IMR-90 (cell line): ENCODE data around the gene ACTR2. TPM values are rescaled to one million over a fixed set of nuclear protein-coding genes. Genes with fewer than 3 reads are reported as not detected.

ENCODE experiments used
- ATAC-seq: fragments of 200-7000 bp; cut with Tn5 transposase; 2 replicates; pipeline ENCODE4 v1.9.1; 2020; ENCODE audit warnings: low read depth, mild to moderate bottlenecking, moderate library complexity
- BruUV-seq: library from RNA; stranded (reverse); fragments of 400-500 nt; replicated peaks from 2 replicates; lab custom pipeline; 2021; lab: Mats Ljungman, UMichigan
- CTCF ChIA-PET: fragments of 300-600 bp; formaldehyde crosslinking; extraction: SDS; loops from one replicate; lab custom pipeline; 2021; ENCODE audit warnings: antibody characterized with exemption; lab: Yijun Ruan, JAX
- POLR2A ChIA-PET: fragments of 300-600 bp; sonication (Branson Sonifier 250); formaldehyde crosslinking; loops from one replicate; lab custom pipeline; 2022; ENCODE audit warnings: antibody characterized with exemption; ENCODE audit not compliant: unreplicated experiment; lab: Charles Lee
- DNase-seq: peaks from one replicate; pipeline ENCODE4 v3.0.0; 2013
- H2AFZ ChIP-seq: replicated peaks from 2 replicates; pipeline ENCODE3; 2013; ENCODE audit warnings: low read length, mild to moderate bottlenecking; ENCODE audit not compliant: poor library complexity
- H2AK5ac ChIP-seq: 2 replicates; pipeline ENCODE4 v1.6.1; 2013; ENCODE audit warnings: low read depth, low read length, inconsistent platforms
- H2AK9ac ChIP-seq: replicated peaks from 2 replicates; pipeline ENCODE3; 2013; ENCODE audit warnings: mild to moderate bottlenecking, low read depth, low read length, moderate library complexity; ENCODE audit not compliant: poor library complexity
- H2BK120ac ChIP-seq: 2 replicates; pipeline ENCODE4 v1.6.1; 2013; ENCODE audit warnings: low read depth, low read length, inconsistent platforms
- H2BK15ac ChIP-seq: 3 replicates; pipeline ENCODE4 v1.6.1; 2013; ENCODE audit warnings: low read depth, low read length, inconsistent platforms
- H2BK20ac ChIP-seq: 2 replicates; pipeline ENCODE4 v1.6.1; 2013; ENCODE audit warnings: low read depth, mild to moderate bottlenecking, inconsistent platforms, low read length, moderate library complexity
- H2BK5ac ChIP-seq: 2 replicates; pipeline ENCODE4 v1.6.1; 2013; ENCODE audit warnings: mild to moderate bottlenecking, low read depth, low read length, inconsistent platforms; ENCODE audit not compliant: poor library complexity, severe bottlenecking
- H3K14ac ChIP-seq: replicated peaks from 2 replicates; pipeline ENCODE4 v1.6.1; 2013; ENCODE audit warnings: low read depth, low read length, inconsistent platforms
- H3K18ac ChIP-seq: 2 replicates; pipeline ENCODE4 v1.6.1; 2013; ENCODE audit warnings: low read depth, low read length, control low read depth
- H3K23ac ChIP-seq: 2 replicates; pipeline ENCODE4 v1.6.1; 2013; ENCODE audit warnings: low read depth, low read length, inconsistent platforms
- H3K27ac ChIP-seq: 2 replicates; pipeline ENCODE4 v1.5.1; 2013; ENCODE audit warnings: mild to moderate bottlenecking, control low read depth, low read length; ENCODE audit not compliant: insufficient read depth
- H3K27me3 ChIP-seq: 2 replicates; pipeline ENCODE4 v1.6.1; 2013; ENCODE audit warnings: low read length; ENCODE audit not compliant: control insufficient read depth, insufficient read depth
- H3K36me3 ChIP-seq: 2 replicates; pipeline ENCODE4 v1.6.1; 2013; ENCODE audit warnings: low read length, mixed read lengths; ENCODE audit not compliant: control insufficient read depth, insufficient read depth
- H3K4ac ChIP-seq: 2 replicates; pipeline ENCODE4 v1.6.1; 2013; ENCODE audit warnings: low read depth, low read length, inconsistent platforms
- H3K4me1 ChIP-seq: 2 replicates; pipeline ENCODE4 v1.6.1; 2013; ENCODE audit warnings: low read length, mixed read lengths; ENCODE audit not compliant: control insufficient read depth, insufficient read depth
- H3K4me2 ChIP-seq: 2 replicates; pipeline ENCODE4 v1.6.1; 2013; ENCODE audit warnings: low read depth, mild to moderate bottlenecking, control low read depth, low read length, moderate library complexity
- H3K4me3 ChIP-seq: 2 replicates; pipeline ENCODE4 v1.5.1; 2013; ENCODE audit warnings: low read depth, mild to moderate bottlenecking, control low read depth, low read length, moderate library complexity; ENCODE audit not compliant: insufficient read depth
- H3K56ac ChIP-seq: 2 replicates; pipeline ENCODE4 v1.6.1; 2013; ENCODE audit warnings: low read length, inconsistent platforms; ENCODE audit not compliant: insufficient read depth; ENCODE audit errors: extremely low read depth
- H3K79me1 ChIP-seq, 2 experiments: 2 replicates each; pipeline ENCODE4 v1.6.1; 2013; ENCODE audit warnings: low read length in 2 of 2, inconsistent platforms in 1 of 2, low read depth in 1 of 2
- H3K9ac ChIP-seq: 2 replicates; pipeline ENCODE4 v1.6.1; 2013; ENCODE audit warnings: low read depth, low read length, control low read depth
- H3K9me1 ChIP-seq: 2 replicates; pipeline ENCODE4 v1.6.1; 2013; ENCODE audit warnings: low read length, inconsistent platforms; ENCODE audit not compliant: insufficient read depth
- H3K9me3 ChIP-seq: 2 replicates; pipeline ENCODE4 v1.6.1; 2013; ENCODE audit warnings: low read length; ENCODE audit not compliant: control insufficient read depth, insufficient read depth
- H4K20me1 ChIP-seq: 2 replicates; pipeline ENCODE4 v1.6.1; 2013; ENCODE audit warnings: low read length, inconsistent platforms; ENCODE audit not compliant: insufficient read depth
- H4K5ac ChIP-seq: 2 replicates; pipeline ENCODE4 v1.6.1; 2013; ENCODE audit warnings: mild to moderate bottlenecking, low read depth, low read length, control low read depth
- H4K8ac ChIP-seq, 2 experiments: 2 replicates each; pipeline ENCODE4 v1.6.1; 2013; ENCODE audit warnings: low read depth in 2 of 2, low read length in 2 of 2, control low read depth in 1 of 2, inconsistent platforms in 1 of 2
- H4K91ac ChIP-seq: 2 replicates; pipeline ENCODE4 v1.6.1; 2013; ENCODE audit warnings: low read depth, low read length, inconsistent platforms; ENCODE audit not compliant: insufficient read depth
- CHD1 ChIP-seq: IDR thresholded peaks from 2 replicates; pipeline ENCODE4 v1.6.1; 2012; ENCODE audit warnings: low read depth, low read length, improper control_type of control experiment
- FOS ChIP-seq: fragments of 150-350 bp; IDR thresholded peaks from 2 replicates; pipeline ENCODE4 v1.6.1; 2016; ENCODE audit warnings: low read depth, low read length
- MAFK ChIP-seq: IDR thresholded peaks from 2 replicates; pipeline ENCODE4 v1.6.1; 2012; ENCODE audit warnings: low read depth, low read length, improper control_type of control experiment
- MAZ ChIP-seq: IDR thresholded peaks from 2 replicates; pipeline ENCODE4 v1.6.1; 2012; ENCODE audit warnings: low read depth, mild to moderate bottlenecking, low read length, improper control_type of control experiment, moderate library complexity, borderline replicate concordance
- NFE2L2 ChIP-seq: fragments of 150-350 bp; IDR thresholded peaks from 2 replicates; pipeline ENCODE4 v1.6.1; 2016; ENCODE audit warnings: low read depth, mild to moderate bottlenecking, low read length
- RFX5 ChIP-seq: IDR thresholded peaks from 2 replicates; pipeline ENCODE4 v1.8.0; 2012; ENCODE audit warnings: low read depth, mild to moderate bottlenecking, low read length, moderate library complexity
- WGBS, 2 experiments: methylation state at CpG; one replicate each; pipeline versions ENCODE4 v1.1.5 to v1.1.7; 2013; ENCODE audit warnings: missing lambda C conversion rate in 2 of 2; ENCODE audit not compliant: insufficient read length in 1 of 2; ENCODE audit errors: extremely low coverage in 2 of 2; 5-methylcytosine and 5-hydroxymethylcytosine counted together
- dilution Hi-C: fragments of 300-500 bp; cut with HindIII; formaldehyde crosslinking; loops from one replicate; pipeline ENCODE4 v1.14.3; 2018; ENCODE audit warnings: low sequenced_read_pairs; ENCODE audit not compliant: unreplicated experiment
- in situ Hi-C: fragments of 300-500 bp; cut with MboI; formaldehyde crosslinking; loops from 3 replicates; pipeline ENCODE4 v1.14.3; 2019; ENCODE audit warnings: low sequenced_read_pairs, inconsistent platforms, mixed read lengths
- intact Hi-C: fragments of 100-400 bp; cut with micrococcal nuclease; formaldehyde crosslinking; loops from 2 replicates; pipeline ENCODE4 v1.10.0; 2022
- polyA plus RNA-seq, 3 experiments: library from polyadenylated mRNA; depleted of rRNA; stranded (reverse); fragments of >200 nt; gene quantifications; 2 replicates each; pipeline ENCODE4 v1.2.3, GENCODE V29; 2012; ENCODE audit warnings: low replicate concordance in 1 of 3
- total RNA-seq: library from RNA; depleted of rRNA; stranded (reverse); fragments of >200 nt; gene quantifications from 2 replicates; pipeline ENCODE4 v1.2.3, GENCODE V29; 2012

The ACTR2 gene
- total and polyA plus RNA-seq, 2 of the 4 experiments (the other 2 are of a cell fraction), result 141 to 205 TPM

DNA sequence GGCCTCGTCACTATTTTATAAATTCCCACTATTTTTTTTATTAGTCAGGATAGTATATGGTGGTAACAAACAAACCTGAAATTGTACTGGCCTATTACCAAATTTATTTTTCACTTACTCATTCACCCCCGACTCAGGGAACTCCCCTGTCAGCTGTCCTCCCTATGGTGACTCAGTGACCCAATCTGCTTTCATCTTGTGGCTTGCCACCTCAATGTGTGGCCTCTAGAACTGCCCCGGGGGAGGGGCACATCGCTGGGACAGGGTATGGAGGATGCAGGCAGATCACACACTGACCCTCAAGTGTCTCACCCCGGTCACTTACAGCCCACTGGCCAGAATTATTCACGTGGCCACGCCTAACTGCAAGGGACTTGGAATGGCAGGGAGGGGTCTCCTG lies 71.6 kb downstream of the ACTR2 start:
- Histone ChIP-seq H2AK9ac (peak overlapping the region; percentile 48), H3K4me1 (peaks cover 23% of the 10 kb centered on the region), H3K18ac (no peak overlapping the region; the same call in 1 of the 2 replicates), H3K9me3 (no peaks in the 10 kb centered on the region), H3K23ac (no peak overlapping the region), H3K9ac (no peak overlapping the region), H3K27me3 (no peaks in the 10 kb centered on the region), H2BK15ac (no peak overlapping the region), H3K9me1 (peaks cover 27% of the 10 kb centered on the region), H3K56ac (no peak overlapping the region), H3K4me2 (no peak overlapping the region), H4K20me1 (peaks cover 18% of the 10 kb centered on the region), H2AK5ac (peak overlapping the region; percentile 56; the same call in 1 of the 2 replicates), H2BK5ac (no peak overlapping the region), H3K4ac (no peak overlapping the region), H2BK120ac (0 out of 2 replicates have a peak overlapping the region, but pooled peaks have one; percentile 10), H4K91ac (peak overlapping the region; percentile 14; the same call in 1 of the 2 replicates), H4K5ac (no peak overlapping the region), H3K36me3 (no peaks in the 10 kb centered on the region), H3K14ac (no peak overlapping the region; the same call in 1 of the 2 replicates), H4K8ac (0 out of 4 replicates have a peak overlapping the region, but pooled peaks of 1 of the 2 experiments have one; percentile 32), H3K79me1 (peaks cover 0 to 9% of the 10 kb centered on the region in 2 experiments; a peak in 1 of 4 replicates), H3K27ac (no peak overlapping the region), H3K4me3 (no peak overlapping the region), H2BK20ac (no peak overlapping the region), H2AFZ (peak overlapping the region; percentile 28)
- ATAC-seq, result no peak
- TF ChIP-seq RFX5 (no peak), NFE2L2 (0 out of 2 replicates have a peak, but pooled peaks have one; percentile 22), FOS (0 out of 2 replicates have a peak, but pooled peaks have one; percentile 23), MAFK (no peak), CHD1 (no peak), MAZ (0 out of 2 replicates have a peak, but pooled peaks have one; percentile 11)
- dilution Hi-C loops, result no loop called here
- BruUV-seq, result no TSS peak
- ChIA-PET CTCF (interaction anchor here (0.6 kb wide), 1 partner anchor 63 kb away, joined by 4 read pairs; no protein-coding TSS in a partner anchor), POLR2A (no interaction called here)
- intact Hi-C loops, result no loop called here
- in situ Hi-C loops, result no loop called here
- WGBS, 2 experiments, result no CpG with 5 or more reads among the region's 7 CpGs
- peak; percentile 74 for DNase-seq
